Endodermal cell (in vitro differentiated cells): Measurements from ENCODE around the gene SCFD1. TPM values are rescaled to one million over a fixed set of nuclear protein-coding genes. Genes with fewer than 3 reads are reported as not detected.
"Not testable (repeated sequence)": the region's sequence is repeated elsewhere in the genome, so short reads cannot be mapped to it uniquely, and the experiment has no call there.

Experiments used
- DNase-seq: peaks from one replicate; pipeline ENCODE4 v3.0.0-alpha.2; 2017
- H3K27ac ChIP-seq: 2 replicates; pipeline ENCODE4 v1.5.1; 2013; ENCODE audit warnings: mild to moderate bottlenecking, low read depth, low read length, moderate library complexity
- H3K27me3 ChIP-seq: 2 replicates; pipeline ENCODE4 v1.6.1; 2013; ENCODE audit warnings: mild to moderate bottlenecking, low read length, moderate library complexity; ENCODE audit not compliant: insufficient read depth, control insufficient read depth, poor library complexity, severe bottlenecking
- H3K36me3 ChIP-seq: 2 replicates; pipeline ENCODE4 v1.7.0; 2013; ENCODE audit warnings: mild to moderate bottlenecking, low read length, moderate library complexity; ENCODE audit not compliant: control insufficient read depth, insufficient read depth
- H3K4me1 ChIP-seq: one replicate; pipeline ENCODE4 v1.7.0; 2013; ENCODE audit warnings: low read length; ENCODE audit not compliant: control insufficient read depth, insufficient read depth
- H3K4me3 ChIP-seq: 2 replicates; pipeline ENCODE4 v1.5.1; 2013; ENCODE audit warnings: mild to moderate bottlenecking, low read length, moderate library complexity
- H3K9ac ChIP-seq: 2 replicates; pipeline ENCODE4 v1.6.1; 2013; ENCODE audit warnings: mild to moderate bottlenecking, low read length, moderate library complexity; ENCODE audit not compliant: poor library complexity, severe bottlenecking; ENCODE audit errors: extremely low read depth
- H3K9me3 ChIP-seq: 2 replicates; pipeline ENCODE4 v1.6.1; 2013; ENCODE audit warnings: mild to moderate bottlenecking, low read length, moderate library complexity; ENCODE audit not compliant: control insufficient read depth
- H3K27ac Mint-ChIP-seq: 2 replicates; pipeline ENCODE4 v1.8.0; 2020; ENCODE audit warnings: mixed read lengths
- H3K27me3 Mint-ChIP-seq: 2 replicates; pipeline ENCODE4 v1.8.0; 2021; ENCODE audit warnings: mild to moderate bottlenecking, mixed read lengths; ENCODE audit not compliant: insufficient read depth
- H3K36me3 Mint-ChIP-seq: 2 replicates; pipeline ENCODE4 v1.8.0; 2020; ENCODE audit warnings: low read depth, mixed read lengths
- H3K4me1 Mint-ChIP-seq: 2 replicates; pipeline ENCODE4 v1.8.0; 2020; ENCODE audit warnings: mixed read lengths
- H3K4me3 Mint-ChIP-seq: 2 replicates; pipeline ENCODE4 v1.8.0; 2020; ENCODE audit warnings: mild to moderate bottlenecking, moderate library complexity, mixed read lengths
- H3K9me3 Mint-ChIP-seq: 2 replicates; pipeline ENCODE4 v1.8.0; 2020; ENCODE audit warnings: mild to moderate bottlenecking, mixed read lengths
- CTCF ChIP-seq: fragments of 200-600 bp; sonication (generic); conservative IDR thresholded peaks from 2 replicates; pipeline ENCODE4 v1.5.0; 2021; ENCODE audit warnings: antibody characterized with exemption, mild to moderate bottlenecking
- WGBS, 2 experiments: methylation state at CpG; one replicate each; pipeline versions ENCODE4 v1.1.5 to v1.1.7; 2013; ENCODE audit warnings: missing lambda C conversion rate in 2 of 2, mixed read lengths in 1 of 2; ENCODE audit not compliant: insufficient coverage in 1 of 2, insufficient read length in 1 of 2; 5-methylcytosine and 5-hydroxymethylcytosine counted together
- total RNA-seq, 2 donors: library from RNA; stranded (reverse); fragmentation: NEBNext Ultra II Directional in 1 of 2; extraction: Animal tissue kit (Norgen Biotek cat#: 25700) in 1 of 2; gene quantifications; 2 replicates in 1 of 2; 3 replicates in 1 of 2; pipeline ENCODE4 v1.2.1, GENCODE V29; 2021

SCFD1 gene
- total RNA-seq, 2 donors from 2014 or later = 82.4 to 98.4 TPM

DNA sequence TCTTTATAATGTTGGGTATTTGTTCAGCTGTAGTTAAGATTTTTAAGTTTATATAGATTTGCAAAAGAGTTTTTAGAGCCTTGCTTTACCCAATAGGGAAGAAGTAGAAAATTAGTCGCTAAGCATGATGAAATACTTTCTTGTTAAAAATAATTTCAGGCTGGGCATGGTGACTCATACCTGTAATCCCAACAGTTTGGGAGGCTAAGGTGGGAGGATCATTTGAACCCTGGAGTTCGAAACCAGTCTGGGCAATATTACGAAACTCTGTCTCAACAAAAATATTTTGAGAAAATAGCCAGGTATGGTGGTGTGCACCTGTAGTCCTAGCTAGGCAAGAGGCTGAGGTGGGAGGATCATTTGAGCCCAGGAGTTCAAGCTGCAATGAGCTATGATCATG, 18.7 kb upstream of the SCFD1 start:
- 78 to 100% methylated on average over 3 of the region's 3 CpGs for WGBS, 2 experiments
- peaks cover 65% of the 10 kb centered on the region for H3K36me3 Mint-ChIP-seq
- no peak for DNase-seq
- no peak overlapping the region for H3K9ac ChIP-seq
- no peak for TF ChIP-seq CTCF
- no peaks in the 10 kb centered on the region for H3K4me1 ChIP-seq
- H3K9me3 ChIP-seq = no peaks in the 10 kb centered on the region
- H3K27me3 Mint-ChIP-seq = no peaks in the 10 kb centered on the region
- H3K36me3 ChIP-seq = peaks cover 95% of the 10 kb centered on the region
- no peak overlapping the region for H3K4me3 Mint-ChIP-seq
- no peaks in the 10 kb centered on the region for H3K27me3 ChIP-seq
- no peak overlapping the region for H3K4me3 ChIP-seq
- H3K9me3 Mint-ChIP-seq = no peaks in the 10 kb centered on the region
- H3K27ac Mint-ChIP-seq = no peak overlapping the region
- H3K27ac ChIP-seq = no peak overlapping the region
- H3K4me1 Mint-ChIP-seq = no peaks in the 10 kb centered on the region

DNA sequence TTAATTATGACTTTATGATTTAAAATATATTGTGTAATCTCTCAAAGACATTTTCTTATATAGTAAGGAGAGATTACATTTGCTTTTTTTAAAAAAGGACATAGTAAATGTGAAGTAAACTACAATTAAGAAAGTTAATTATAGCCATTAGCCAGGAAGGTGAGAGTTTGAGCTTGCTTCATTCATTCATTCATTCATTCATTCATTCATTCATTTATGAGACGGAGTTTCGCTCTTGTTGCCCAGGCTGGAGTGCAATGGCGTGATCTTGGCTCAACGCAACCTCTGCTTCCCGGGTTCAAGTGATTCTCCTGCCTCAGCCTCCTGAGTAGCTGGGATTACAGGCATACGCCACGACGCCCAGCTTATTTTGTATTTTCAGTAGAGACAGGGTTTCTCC, 17.4 kb upstream of the SCFD1 start:
- not testable (repeated sequence) for H3K27ac ChIP-seq, H3K27ac Mint-ChIP-seq, H3K4me1 ChIP-seq, DNase-seq, H3K9me3 ChIP-seq, H3K27me3 ChIP-seq, H3K4me1 Mint-ChIP-seq, H3K9ac ChIP-seq, H3K9me3 Mint-ChIP-seq, H3K27me3 Mint-ChIP-seq, H3K4me3 Mint-ChIP-seq, H3K4me3 ChIP-seq
- WGBS, 2 experiments = 91 to 96% methylated on average over 8 of the region's 8 CpGs
- peaks cover 55% of the 10 kb centered on the region for H3K36me3 Mint-ChIP-seq
- H3K36me3 ChIP-seq = peaks cover 96% of the 10 kb centered on the region

- Mint-ChIP-seq H3K36me3 (peaks cover 43% of the 10 kb centered on the region), H3K9me3 (no peaks in the 10 kb centered on the region), H3K4me1 (no peaks in the 10 kb centered on the region), H3K27me3 (no peaks in the 10 kb centered on the region), H3K4me3 (no peak overlapping the region), H3K27ac (no peak overlapping the region)
- Histone ChIP-seq H3K4me1 (no peaks in the 10 kb centered on the region), H3K4me3 (no peak overlapping the region), H3K36me3 (peaks cover 84% of the 10 kb centered on the region), H3K27ac (no peak overlapping the region), H3K9ac (no peak overlapping the region), H3K9me3 (no peaks in the 10 kb centered on the region), H3K27me3 (no peaks in the 10 kb centered on the region)
- no peak for DNase-seq
- TF ChIP-seq CTCF = no peak
- WGBS, 2 experiments = 100% methylated on average over 1 of the region's 1 CpG
Observed at GRCh38 chr14:30607156-30607780, 14.9 kb upstream of the SCFD1 start.

DNA sequence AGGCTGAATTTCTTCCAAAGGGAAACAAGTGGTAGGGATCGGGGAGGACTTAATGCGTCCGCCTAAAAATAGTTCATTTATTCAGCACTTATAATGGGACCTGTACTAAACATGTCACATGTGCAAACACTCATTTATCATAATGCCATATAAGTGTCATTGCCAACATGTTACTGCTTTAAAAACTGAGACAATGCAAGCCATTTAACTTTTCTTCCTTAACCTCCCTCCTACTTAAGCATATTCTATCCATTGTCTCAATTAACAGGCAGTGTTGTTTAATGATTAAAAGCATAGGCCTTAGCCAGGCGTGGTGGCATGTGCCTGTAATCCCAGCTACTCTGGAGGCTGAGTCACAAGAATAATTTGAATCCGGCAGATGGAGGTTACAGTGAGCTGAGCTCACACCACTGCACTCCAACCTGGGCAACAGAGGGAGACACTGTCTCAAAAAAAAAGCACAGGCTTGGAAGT, 13.5 kb upstream of the SCFD1 start:
- 80 to 93% methylated on average over 2 to 5 of the region's 5 CpGs for WGBS, 2 experiments
- no peak overlapping the region for H3K4me3 ChIP-seq
- no peak for DNase-seq
- H3K36me3 ChIP-seq = peaks cover 81% of the 10 kb centered on the region
- Mint-ChIP-seq H3K9me3 (no peaks in the 10 kb centered on the region), H3K27ac (peak overlapping the region; percentile 36), H3K27me3 (no peaks in the 10 kb centered on the region), H3K4me3 (no peak overlapping the region), H3K36me3 (peaks cover 36% of the 10 kb centered on the region), H3K4me1 (no peaks in the 10 kb centered on the region)
- H3K27me3 ChIP-seq = no peaks in the 10 kb centered on the region
- no peaks in the 10 kb centered on the region for H3K9me3 ChIP-seq
- no peak overlapping the region for H3K27ac ChIP-seq
- TF ChIP-seq CTCF = no peak
- H3K9ac ChIP-seq = no peak overlapping the region
- H3K4me1 ChIP-seq = no peaks in the 10 kb centered on the region
